NCI-H2227 treated with DMSO at 0.1 percent for 48 hours (cell line): ENCODE measurements around the gene RAD51AP1.
A peak's percentile ranks its signal among the peaks of the same experiment; 100 is the strongest.
"Not testable (repeated sequence)": the region's sequence is repeated elsewhere in the genome, so short reads cannot be mapped to it uniquely, and the experiment has no call there.

Experiments used
- DNase-seq: peaks from one replicate; lab custom pipeline; 2025; lab: John Stamatoyannopoulos, UW

Gene RAD51AP1

GRCh38 chr12:4538207-4539160 is at the start of gene RAD51AP1:
Gene RAD51AP1 (plus strand): TSS chr12:4538890. CDS start chr12:4538940, 50 bp downstream.
- DNase-seq = peak; percentile 94

GRCh38 chr12:4489556-4489955 is 49.1 kb upstream of the RAD51AP1 start:
- no peak for DNase-seq

- DNase-seq = no peak
These were observed 47.7 kb upstream of the RAD51AP1 start for GRCh38 chr12:4490973-4491372.

- no peak for DNase-seq
These were observed 42.4 kb upstream of the RAD51AP1 start for GRCh38 chr12:4496145-4496838.

- no peak for DNase-seq
These were observed 39.5 kb upstream of the RAD51AP1 start for GRCh38 chr12:4499186-4499585.

- no peak for DNase-seq
These were observed 33.2 kb upstream of the RAD51AP1 start for GRCh38 chr12:4505376-4505986.

- no peak for DNase-seq
These were observed 32.3 kb upstream of the RAD51AP1 start for GRCh38 chr12:4506430-4506829.

GRCh38 chr12:4506870-4507269 is 31.8 kb upstream of the RAD51AP1 start:
- no peak for DNase-seq

GRCh38 chr12:4508503-4508902 is 30.2 kb upstream of the RAD51AP1 start:
- not testable (repeated sequence) for DNase-seq

- not testable (repeated sequence) for DNase-seq
These were observed 29.4 kb upstream of the RAD51AP1 start for GRCh38 chr12:4509269-4509668.

GRCh38 chr12:4518106-4518728 is 20.5 kb upstream of the RAD51AP1 start:
- no peak for DNase-seq

- DNase-seq = not testable (repeated sequence)
These were observed 15.2 kb upstream of the RAD51AP1 start for GRCh38 chr12:4523443-4523842.

GRCh38 chr12:4526923-4527546 is 11.7 kb upstream of the RAD51AP1 start:
- DNase-seq = peak; percentile 22

- no peak for DNase-seq
These were observed 8.5 kb upstream of the RAD51AP1 start for GRCh38 chr12:4530160-4530559.

GRCh38 chr12:4530982-4531586 is 7.6 kb upstream of the RAD51AP1 start:
- no peak for DNase-seq

- DNase-seq = no peak
These were observed 3.6 kb upstream of the RAD51AP1 start for GRCh38 chr12:4535092-4535491.

- DNase-seq = no peak
These were observed 2.8 kb upstream of the RAD51AP1 start for GRCh38 chr12:4535871-4536270.

GRCh38 chr12:4539167-4539870 is 629 bp downstream of the RAD51AP1 start:
- no peak for DNase-seq

- DNase-seq = no peak
These were observed 1.5 kb downstream of the RAD51AP1 start for GRCh38 chr12:4540170-4540569.

GRCh38 chr12:4540638-4541037 is 1.9 kb downstream of the RAD51AP1 start:
- no peak for DNase-seq

- no peak for DNase-seq
These were observed 6.5 kb downstream of the RAD51AP1 start for GRCh38 chr12:4545195-4545594.
